Left ventricle myocardium inferior (tissue), 1 donor: ENCODE results near the gene SLC35E2B. TPM values are rescaled to one million over a fixed set of nuclear protein-coding genes. Genes with fewer than 3 reads are reported as not detected.

ENCODE experiments used
- DNase-seq: peaks from one replicate; pipeline ENCODE4 v3.0.0-alpha.2; 2020
- H3K27ac ChIP-seq: fragments of 200-600 bp; replicated peaks from 2 replicates; pipeline ENCODE4 v1.8.0; 2021
- H3K27me3 ChIP-seq: fragments of 200-600 bp; 2 replicates; pipeline ENCODE4 v1.8.0; 2021; ENCODE audit warnings: low read depth
- H3K36me3 ChIP-seq: fragments of 200-600 bp; 2 replicates; pipeline ENCODE4 v1.8.0; 2021
- H3K4me1 ChIP-seq: fragments of 200-600 bp; 2 replicates; pipeline ENCODE4 v1.8.0; 2021
- H3K4me3 ChIP-seq: fragments of 200-600 bp; 2 replicates; pipeline ENCODE4 v1.8.0; 2021; ENCODE audit warnings: mild to moderate bottlenecking, moderate library complexity
- H3K9me3 ChIP-seq: fragments of 200-600 bp; replicated peaks from 2 replicates; pipeline ENCODE4 v1.8.0; 2021
- CTCF ChIP-seq: fragments of 200-600 bp; IDR thresholded peaks from 2 replicates; pipeline ENCODE4 v1.8.0; 2021; ENCODE audit warnings: antibody characterized with exemption, mild to moderate bottlenecking, borderline replicate concordance
- intact Hi-C: fragments of 100-400 bp; cut with micrococcal nuclease; formaldehyde crosslinking; loops from one replicate; pipeline ENCODE4 v1.11.0; 2022
- total RNA-seq: library from RNA; stranded (reverse); fragmentation: NEBNext Ultra II Directional; extraction: Animal tissue kit (Norgen Biotek cat#: 25700); gene quantifications from one replicate; pipeline ENCODE4 v1.2.1, GENCODE V29; 2021
- donor health status: DM: no; HTN: yes; CAD: no; lungs with severe emphysema.

SLC35E2B gene
- total RNA-seq, 1 donor from 2014 or later: 20.2 TPM

DNA sequence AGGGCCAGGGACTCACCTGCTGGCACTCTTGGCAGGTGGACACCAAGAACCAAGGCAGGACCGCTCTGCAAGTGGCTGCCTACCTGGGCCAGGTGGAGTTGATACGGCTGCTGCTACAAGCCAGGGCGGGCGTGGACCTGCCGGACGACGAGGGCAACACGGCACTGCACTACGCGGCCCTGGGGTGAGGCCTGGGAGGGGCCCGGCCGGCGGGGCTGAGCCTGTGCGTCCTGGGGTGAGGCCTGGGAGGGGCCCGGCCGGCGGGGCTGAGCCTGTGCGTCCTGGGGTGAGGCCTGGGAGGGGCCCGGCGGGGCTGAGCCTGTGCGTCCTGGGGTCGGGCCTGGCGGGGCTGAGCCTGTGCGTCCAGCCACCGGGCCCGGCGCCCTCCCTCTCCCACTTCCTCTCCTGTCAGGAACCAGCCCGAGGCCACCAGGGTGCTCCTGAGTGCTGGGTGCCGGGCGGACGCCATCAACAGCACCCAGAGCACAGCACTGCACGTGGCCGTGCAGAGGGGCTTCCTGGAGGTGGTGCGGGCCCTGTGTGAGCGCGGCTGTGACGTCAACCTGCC is 65.2 kb downstream of the SLC35E2B start:
- no peaks in the 10 kb centered on the region for H3K9me3 ChIP-seq
- H3K4me1 ChIP-seq: peaks cover 46% of the 10 kb centered on the region
- H3K4me3 ChIP-seq: no peak overlapping the region
- H3K27ac ChIP-seq: no peak overlapping the region
- DNase-seq: no peak
- no peak for TF ChIP-seq CTCF
- peaks cover 35% of the 10 kb centered on the region for H3K36me3 ChIP-seq
- peaks cover 34% of the 10 kb centered on the region for H3K27me3 ChIP-seq
- intact Hi-C loops: no loop called here

GRCh38 chr1:1626207-1627141 is 66.1 kb downstream of the SLC35E2B start:
- intact Hi-C loops: no loop called here
- H3K36me3 ChIP-seq: peaks cover 35% of the 10 kb centered on the region
- H3K27me3 ChIP-seq: peaks cover 25% of the 10 kb centered on the region
- H3K4me3 ChIP-seq: no peak overlapping the region
- H3K4me1 ChIP-seq: peaks cover 46% of the 10 kb centered on the region
- no peak for DNase-seq
- peak overlapping the region; percentile 71 for H3K27ac ChIP-seq
- H3K9me3 ChIP-seq: no peaks in the 10 kb centered on the region
- no peak for TF ChIP-seq CTCF

- H3K4me1 ChIP-seq: peaks cover 48% of the 10 kb centered on the region
- DNase-seq: no peak
- peaks cover 19% of the 10 kb centered on the region for H3K27me3 ChIP-seq
- intact Hi-C loops: no loop called here
- no peaks in the 10 kb centered on the region for H3K9me3 ChIP-seq
- H3K27ac ChIP-seq: peak overlapping the region; percentile 71
- peaks cover 35% of the 10 kb centered on the region for H3K36me3 ChIP-seq
- TF ChIP-seq CTCF: no peak
- H3K4me3 ChIP-seq: peak overlapping the region; percentile 54
Observed at GRCh38 chr1:1625824-1626206, 66.8 kb downstream of the SLC35E2B start.

DNA sequence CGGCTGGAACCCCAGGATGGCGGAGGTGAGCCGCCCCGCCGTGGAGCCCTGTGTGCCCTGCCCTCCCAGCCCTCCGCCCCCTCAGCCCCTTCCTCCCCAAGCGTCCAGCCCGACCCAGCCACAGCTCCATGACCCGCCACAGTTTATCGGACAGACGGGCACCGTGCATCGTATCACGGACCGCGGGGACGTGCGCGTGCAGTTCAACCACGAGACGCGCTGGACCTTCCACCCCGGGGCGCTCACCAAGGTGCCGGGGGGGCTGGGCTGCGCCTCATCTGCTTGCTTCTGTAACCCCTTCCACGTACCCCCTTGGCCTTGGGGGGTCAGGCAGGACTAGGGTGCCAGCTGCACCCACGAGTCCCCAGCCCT is 67.2 kb downstream of the SLC35E2B start:
- peaks cover 14% of the 10 kb centered on the region for H3K27me3 ChIP-seq
- intact Hi-C loops: no loop called here
- H3K4me3 ChIP-seq: peak overlapping the region; percentile 54
- no peak for TF ChIP-seq CTCF
- H3K27ac ChIP-seq: peak overlapping the region; percentile 71
- no peaks in the 10 kb centered on the region for H3K9me3 ChIP-seq
- H3K36me3 ChIP-seq: peaks cover 35% of the 10 kb centered on the region
- peaks cover 48% of the 10 kb centered on the region for H3K4me1 ChIP-seq
- DNase-seq: no peak

- DNase-seq: peak; percentile 80
- H3K27ac ChIP-seq: peak overlapping the region; percentile 71
- peaks cover 35% of the 10 kb centered on the region for H3K36me3 ChIP-seq
- no peak for TF ChIP-seq CTCF
- peaks cover 12% of the 10 kb centered on the region for H3K27me3 ChIP-seq
- no peaks in the 10 kb centered on the region for H3K9me3 ChIP-seq
- H3K4me3 ChIP-seq: peak overlapping the region; percentile 54
- peaks cover 52% of the 10 kb centered on the region for H3K4me1 ChIP-seq
- intact Hi-C loops: no loop called here
Observed at GRCh38 chr1:1624443-1625403, 67.9 kb downstream of the SLC35E2B start.
